Tibial nerve (tissue), 3 donors: ENCODE measurements around the gene ETV1.

Source experiments
- POLR2A ChIP-seq, 2 donors: fragments of 450-650 bp; IDR thresholded peaks; one replicate each; pipeline ENCODE4 v1.6.1; 2017; ENCODE audit warnings: antibody characterized with exemption in 2 of 2, mild to moderate bottlenecking in 2 of 2, moderate library complexity in 2 of 2
- TF ChIP-seq, protein P1 (sequence below), 5 experiments: fragments of 200-600 bp in 3 of 5; fragments of 450-650 bp in 2 of 5; sonication (generic) in 3 of 5; IDR thresholded peaks; one replicate each; pipeline ENCODE4 v1.5.1; 2016 to 2019; ENCODE audit warnings: antibody characterized with exemption in 5 of 5, mild to moderate bottlenecking in 3 of 5, moderate library complexity in 2 of 5

- TF ChIP-seq POLR2A (IDR thresholded peaks at IDR 0.05): no peak
- TF ChIP-seq, protein P1, sequence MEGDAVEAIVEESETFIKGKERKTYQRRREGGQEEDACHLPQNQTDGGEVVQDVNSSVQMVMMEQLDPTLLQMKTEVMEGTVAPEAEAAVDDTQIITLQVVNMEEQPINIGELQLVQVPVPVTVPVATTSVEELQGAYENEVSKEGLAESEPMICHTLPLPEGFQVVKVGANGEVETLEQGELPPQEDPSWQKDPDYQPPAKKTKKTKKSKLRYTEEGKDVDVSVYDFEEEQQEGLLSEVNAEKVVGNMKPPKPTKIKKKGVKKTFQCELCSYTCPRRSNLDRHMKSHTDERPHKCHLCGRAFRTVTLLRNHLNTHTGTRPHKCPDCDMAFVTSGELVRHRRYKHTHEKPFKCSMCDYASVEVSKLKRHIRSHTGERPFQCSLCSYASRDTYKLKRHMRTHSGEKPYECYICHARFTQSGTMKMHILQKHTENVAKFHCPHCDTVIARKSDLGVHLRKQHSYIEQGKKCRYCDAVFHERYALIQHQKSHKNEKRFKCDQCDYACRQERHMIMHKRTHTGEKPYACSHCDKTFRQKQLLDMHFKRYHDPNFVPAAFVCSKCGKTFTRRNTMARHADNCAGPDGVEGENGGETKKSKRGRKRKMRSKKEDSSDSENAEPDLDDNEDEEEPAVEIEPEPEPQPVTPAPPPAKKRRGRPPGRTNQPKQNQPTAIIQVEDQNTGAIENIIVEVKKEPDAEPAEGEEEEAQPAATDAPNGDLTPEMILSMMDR (IDR thresholded peaks at IDR 0.05): no peak
Observed at GRCh38 chr7:13933091-13933490, 56.4 kb downstream of the ETV1 start.
